ENCODE measurements around the gene CSNK1A1.

Gene CSNK1A1

DNA sequence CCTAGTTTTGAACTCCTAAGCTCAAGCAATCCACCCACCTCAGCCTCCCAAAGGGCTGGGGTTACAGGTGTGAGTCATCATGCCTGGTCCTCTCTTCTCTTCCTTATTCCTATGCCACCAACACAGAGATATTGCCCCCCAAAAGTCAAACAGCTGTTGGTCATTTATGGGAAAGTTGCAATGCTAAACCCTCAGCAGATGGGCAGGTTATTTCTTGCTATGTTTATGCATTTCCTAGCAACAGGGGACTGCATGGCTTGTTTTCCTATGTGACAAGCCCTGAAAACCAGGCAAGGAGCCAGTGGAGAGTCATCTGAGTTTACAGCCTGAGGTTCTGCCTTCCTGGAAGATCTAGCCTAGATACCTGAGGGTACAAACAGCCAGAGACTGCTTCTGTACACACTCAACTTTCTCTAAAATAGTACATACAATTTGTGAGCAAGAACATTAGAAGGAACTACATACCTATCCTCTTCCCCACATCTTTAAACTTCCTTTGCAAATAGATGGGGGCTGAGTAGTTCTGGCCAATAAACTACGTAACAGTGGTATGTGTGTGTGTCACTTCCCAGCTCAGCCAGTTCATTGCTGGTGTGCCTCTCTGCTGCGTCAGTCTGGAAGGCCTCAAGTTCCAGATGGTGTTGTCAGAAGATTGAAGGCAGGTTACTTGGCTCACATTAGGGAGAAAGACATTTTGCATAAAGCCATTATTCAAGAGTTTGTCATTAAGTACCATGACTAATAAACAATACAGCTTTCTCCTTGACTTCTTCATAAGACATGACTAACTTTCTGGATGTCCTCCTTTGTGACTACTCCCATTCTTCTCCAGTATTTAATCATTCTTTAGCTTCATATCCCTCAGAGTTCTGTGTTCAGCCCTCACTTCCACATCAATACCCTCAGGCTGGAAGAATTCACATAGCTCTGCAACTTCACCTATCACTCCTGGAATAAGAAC lies 65.3 kb downstream of the CSNK1A1 start:
- TF ChIP-seq, protein P1, sequence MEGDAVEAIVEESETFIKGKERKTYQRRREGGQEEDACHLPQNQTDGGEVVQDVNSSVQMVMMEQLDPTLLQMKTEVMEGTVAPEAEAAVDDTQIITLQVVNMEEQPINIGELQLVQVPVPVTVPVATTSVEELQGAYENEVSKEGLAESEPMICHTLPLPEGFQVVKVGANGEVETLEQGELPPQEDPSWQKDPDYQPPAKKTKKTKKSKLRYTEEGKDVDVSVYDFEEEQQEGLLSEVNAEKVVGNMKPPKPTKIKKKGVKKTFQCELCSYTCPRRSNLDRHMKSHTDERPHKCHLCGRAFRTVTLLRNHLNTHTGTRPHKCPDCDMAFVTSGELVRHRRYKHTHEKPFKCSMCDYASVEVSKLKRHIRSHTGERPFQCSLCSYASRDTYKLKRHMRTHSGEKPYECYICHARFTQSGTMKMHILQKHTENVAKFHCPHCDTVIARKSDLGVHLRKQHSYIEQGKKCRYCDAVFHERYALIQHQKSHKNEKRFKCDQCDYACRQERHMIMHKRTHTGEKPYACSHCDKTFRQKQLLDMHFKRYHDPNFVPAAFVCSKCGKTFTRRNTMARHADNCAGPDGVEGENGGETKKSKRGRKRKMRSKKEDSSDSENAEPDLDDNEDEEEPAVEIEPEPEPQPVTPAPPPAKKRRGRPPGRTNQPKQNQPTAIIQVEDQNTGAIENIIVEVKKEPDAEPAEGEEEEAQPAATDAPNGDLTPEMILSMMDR (conservative IDR thresholded peaks at IDR 0.05; ENCODE audit: low read length): no peak
- H3K4me3 ChIP-seq (ENCODE audit: low read length): no peak overlapping the region
- DNase-seq (ENCODE audit: low read depth): peak; percentile 100

DNA sequence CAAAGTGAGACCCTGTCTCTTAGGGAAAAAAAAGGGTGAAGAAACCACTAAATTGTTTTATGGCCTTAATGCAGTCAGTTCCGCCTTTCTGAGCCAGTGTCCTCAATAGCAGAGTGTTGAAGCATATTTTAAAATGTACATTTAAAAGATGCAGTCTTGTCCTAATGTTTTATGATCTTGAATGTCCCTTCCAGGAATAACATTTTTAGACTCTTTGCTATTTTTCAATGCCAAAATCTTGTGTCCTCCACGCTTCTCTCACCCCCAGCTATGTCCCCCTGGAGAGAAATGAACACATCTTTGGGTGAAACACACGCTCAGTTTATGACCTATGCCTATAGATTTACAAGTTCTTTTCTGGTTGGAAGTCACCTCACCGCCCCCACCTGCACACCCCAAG lies 69.8 kb downstream of the CSNK1A1 start:
- TF ChIP-seq, protein P1 (conservative IDR thresholded peaks at IDR 0.05; ENCODE audit: low read length): no peak
- H3K4me3 ChIP-seq (ENCODE audit: low read length): no peak overlapping the region
- no peak for DNase-seq (ENCODE audit: low read depth)

DNA sequence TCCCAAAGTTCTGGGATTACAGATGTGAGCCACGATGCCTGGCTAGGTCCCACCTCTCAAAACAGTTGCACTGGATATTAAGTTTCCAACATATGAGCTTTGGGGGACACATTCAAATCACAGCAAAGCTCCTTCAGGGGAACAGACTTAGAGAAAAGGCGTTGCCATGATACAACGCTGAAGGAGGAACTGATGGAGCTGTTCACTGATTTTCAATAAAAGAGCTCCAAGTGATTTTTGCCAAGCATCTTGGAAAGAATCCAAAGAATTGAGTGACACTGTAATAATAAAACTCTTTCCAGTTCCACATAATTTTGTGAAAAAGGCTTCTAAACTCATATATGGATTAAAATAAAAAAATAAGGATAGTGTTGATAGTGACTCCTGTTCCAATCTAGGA lies 72.5 kb downstream of the CSNK1A1 start:
- no peak for DNase-seq (ENCODE audit: low read depth)
- TF ChIP-seq, protein P1 (conservative IDR thresholded peaks at IDR 0.05; ENCODE audit: low read length): no peak
- H3K4me3 ChIP-seq (ENCODE audit: low read length): no peak overlapping the region

DNA sequence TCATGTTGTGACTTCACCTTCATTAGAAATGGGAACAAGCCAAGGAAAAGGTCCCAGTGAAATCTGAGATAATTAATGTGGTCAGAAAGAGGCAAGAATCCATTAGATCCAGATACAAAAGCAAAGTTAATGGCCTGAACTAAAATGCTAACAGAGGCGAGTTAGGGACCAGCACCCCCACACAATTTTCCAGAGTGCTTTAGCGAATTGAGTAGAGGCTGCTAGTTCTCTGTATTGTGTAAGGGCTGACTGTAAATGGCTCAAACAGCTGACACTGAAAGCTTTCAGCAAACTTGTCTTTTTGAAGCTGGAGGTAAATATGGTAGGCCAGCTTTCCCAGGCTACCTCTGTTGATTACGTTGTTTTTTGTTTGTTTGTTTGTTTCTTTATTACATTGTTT lies 75.5 kb downstream of the CSNK1A1 start:
- TF ChIP-seq, protein P1 (conservative IDR thresholded peaks at IDR 0.05; ENCODE audit: low read length): no peak
- no peak overlapping the region for H3K4me3 ChIP-seq (ENCODE audit: low read length)

DNA sequence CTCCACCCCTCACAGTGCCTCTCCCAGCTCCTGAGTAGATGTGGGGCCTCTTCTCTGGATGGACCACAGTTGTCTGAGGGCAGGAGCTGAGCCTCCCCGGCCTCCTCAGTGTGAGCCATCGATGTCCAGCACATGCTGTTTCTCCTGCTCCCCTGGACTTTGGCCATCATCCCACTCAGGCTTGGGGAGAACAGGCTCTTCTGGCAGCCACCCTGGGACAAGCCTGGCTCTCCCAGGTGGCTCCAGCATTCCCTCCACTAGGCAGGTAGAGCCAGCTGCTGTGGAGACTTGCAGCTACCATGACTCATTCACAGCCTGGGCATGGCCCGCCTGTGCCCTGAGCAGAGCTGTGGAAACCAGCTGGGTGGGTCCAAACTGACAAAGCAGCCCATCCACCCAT lies 77.0 kb downstream of the CSNK1A1 start:
- TF ChIP-seq, protein P1 (conservative IDR thresholded peaks at IDR 0.05; ENCODE audit: low read length): no peak
- no peak for DNase-seq (ENCODE audit: low read depth)
- no peak overlapping the region for H3K4me3 ChIP-seq (ENCODE audit: low read length)

More for the DNA sequence above, 75.5 kb downstream of the CSNK1A1 start:
- no peak for DNase-seq (ENCODE audit: low read depth)

DNA sequence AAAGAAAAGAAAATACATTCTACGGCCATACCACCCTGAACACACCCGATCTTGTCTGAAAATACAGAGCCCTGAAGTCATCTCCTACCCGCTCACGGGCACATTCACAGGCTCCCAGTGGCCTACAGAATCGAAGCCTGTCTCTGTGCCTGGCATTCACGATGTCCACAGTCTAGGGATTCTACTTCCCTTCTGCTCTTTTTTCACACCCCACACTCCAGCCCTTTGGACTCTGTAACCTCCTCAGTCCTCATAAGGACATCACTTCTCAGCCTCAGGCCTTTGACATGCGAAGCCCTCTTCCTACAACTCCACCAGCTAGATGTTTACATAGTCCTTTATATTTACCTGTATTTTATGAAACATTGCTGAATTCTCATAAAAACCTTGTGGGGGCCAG lies 77.8 kb downstream of the CSNK1A1 start:
- no peak for DNase-seq (ENCODE audit: low read depth)
- no peak overlapping the region for H3K4me3 ChIP-seq (ENCODE audit: low read length)
- TF ChIP-seq, protein P1 (conservative IDR thresholded peaks at IDR 0.05; ENCODE audit: low read length): no peak

DNA sequence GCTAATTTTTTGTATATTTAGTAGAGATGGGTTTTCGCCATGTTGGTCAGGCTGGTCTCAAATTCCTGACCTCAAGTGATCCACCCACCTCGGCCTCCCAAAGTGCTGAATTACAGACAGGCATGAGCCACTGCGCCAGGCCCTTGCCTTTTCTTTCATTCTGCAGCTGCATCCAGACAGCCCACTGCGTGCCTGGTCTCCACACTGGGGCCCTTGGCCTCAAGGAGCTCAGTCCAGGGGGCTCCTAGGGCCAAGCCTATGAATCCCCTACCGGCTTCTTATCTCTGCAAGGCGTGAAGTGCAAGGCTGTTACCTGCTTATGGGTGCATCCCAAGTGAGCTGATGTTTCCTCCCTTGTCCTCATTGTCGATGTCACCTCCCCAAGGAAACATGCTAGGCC lies 78.8 kb downstream of the CSNK1A1 start:
- TF ChIP-seq, protein P1 (conservative IDR thresholded peaks at IDR 0.05; ENCODE audit: low read length): no peak
- DNase-seq (ENCODE audit: low read depth): no peak
- H3K4me3 ChIP-seq (ENCODE audit: low read length): no peak overlapping the region

All from AG10803 (cell line).